IPS DF 6.9 (cell line): Measurements from ENCODE around the gene CMIP.

Source experiments
- DNase-seq: peaks from one replicate; pipeline ENCODE4 v3.0.0-alpha.2; 2013; ENCODE audit warnings: low read depth, low spot score
- H3K27ac ChIP-seq: one replicate; pipeline ENCODE4 v1.5.1; 2013; ENCODE audit warnings: low read length, control low read depth
- H3K27me3 ChIP-seq: 2 replicates; pipeline ENCODE4 v1.6.1; 2013; ENCODE audit warnings: mild to moderate bottlenecking, low read length; ENCODE audit not compliant: control insufficient read depth, insufficient read depth
- H3K36me3 ChIP-seq: 2 replicates; pipeline ENCODE4 v1.6.1; 2013; ENCODE audit warnings: low read length; ENCODE audit not compliant: control insufficient read depth, insufficient read depth
- H3K4me1 ChIP-seq: 2 replicates; pipeline ENCODE4 v1.6.1; 2013; ENCODE audit warnings: low read length; ENCODE audit not compliant: control insufficient read depth, insufficient read depth
- H3K4me3 ChIP-seq: 2 replicates; pipeline ENCODE4 v1.5.1; 2013; ENCODE audit warnings: mild to moderate bottlenecking, low read length
- H3K9me3 ChIP-seq: 2 replicates; pipeline ENCODE4 v1.6.1; 2013; ENCODE audit warnings: low read length, inconsistent platforms; ENCODE audit not compliant: control insufficient read depth, insufficient read depth
- WGBS: extraction: QIAGEN DNeasy Blood & Tissue Kit; methylation state at CpG from one replicate; pipeline ENCODE4 v1.1.7; 2013; ENCODE audit warnings: mixed read lengths, missing lambda C conversion rate; ENCODE audit not compliant: insufficient read length, insufficient coverage; 5-methylcytosine and 5-hydroxymethylcytosine counted together

Gene CMIP

DNA sequence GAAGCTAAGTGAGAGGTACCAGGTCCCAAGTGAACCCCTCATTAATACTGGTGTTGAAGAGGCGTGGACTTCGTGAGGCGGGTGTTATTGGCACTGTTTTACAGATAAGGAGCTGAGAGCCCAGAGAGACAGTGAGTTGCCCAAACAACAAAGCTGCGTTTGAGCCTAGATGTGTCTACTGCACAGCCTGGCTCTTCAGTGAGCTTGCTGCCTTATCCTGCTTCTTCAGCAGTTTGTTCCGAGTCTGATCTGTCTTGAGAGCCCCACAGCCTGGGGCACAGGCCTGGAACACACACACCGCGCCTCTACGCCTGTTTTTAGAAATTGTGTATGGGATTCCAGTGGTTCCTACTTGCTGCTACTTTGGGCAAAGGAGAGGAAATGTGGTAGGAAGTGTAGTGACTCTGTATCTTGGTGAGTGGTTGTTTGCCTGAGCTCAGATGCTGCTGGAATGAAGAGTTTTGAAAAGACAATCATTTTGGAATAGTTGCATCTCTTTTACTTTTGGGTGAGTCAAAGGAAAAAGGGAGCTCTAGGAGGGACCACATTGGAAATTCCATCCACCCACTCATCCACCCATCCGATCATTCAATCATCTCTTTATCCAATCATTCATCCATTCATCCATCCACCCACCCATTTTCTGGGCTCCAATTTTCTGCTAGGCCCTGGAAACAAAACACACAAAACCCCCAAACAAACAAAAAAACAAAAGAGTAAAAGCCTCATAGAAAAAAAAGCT lies 312.2 kb downstream of the CMIP start:
- Histone ChIP-seq H3K4me1 (peaks cover 1% of the 10 kb centered on the region; the same call in 1 of the 2 replicates), H3K36me3 (no peaks in the 10 kb centered on the region), H3K27me3 (no peaks in the 10 kb centered on the region), H3K9me3 (no peaks in the 10 kb centered on the region; the same call in 1 of the 2 replicates), H3K27ac (no peak overlapping the region), H3K4me3 (no peak overlapping the region)
- DNase-seq: no peak
- WGBS: 100% methylated on average over 1 of the region's 9 CpGs

DNA sequence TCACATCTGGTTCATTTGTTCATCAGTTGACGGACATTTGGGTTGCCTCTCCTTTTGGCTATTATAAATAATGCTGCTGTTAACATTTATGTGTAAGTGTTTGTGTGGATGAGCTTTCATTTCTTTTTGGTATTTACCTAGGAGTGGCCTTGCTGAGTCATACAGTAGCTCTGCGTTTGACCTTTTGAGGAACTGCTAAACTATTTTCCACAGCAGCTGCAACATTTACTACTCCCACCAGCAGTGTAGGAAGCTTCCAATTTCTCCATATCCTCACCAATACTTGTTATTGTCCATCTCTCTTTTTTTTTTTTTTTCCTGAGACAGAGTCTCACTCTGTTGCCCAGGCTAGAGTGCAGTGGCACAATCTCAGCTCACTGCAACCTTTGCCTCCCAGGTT lies 313.8 kb downstream of the CMIP start:
- Histone ChIP-seq H3K4me3 (no peak overlapping the region), H3K4me1 (peaks cover 1% of the 10 kb centered on the region; the same call in 1 of the 2 replicates), H3K27me3 (no peaks in the 10 kb centered on the region), H3K36me3 (no peaks in the 10 kb centered on the region), H3K9me3 (no peaks in the 10 kb centered on the region; the same call in 1 of the 2 replicates), H3K27ac (no peak overlapping the region)
- DNase-seq: no peak
- no CpG with 5 or more reads among the region's 2 CpGs for WGBS
